GM12892 (cell line): ENCODE measurements around the gene EXOC7.

Experiments
- POLR2A ChIP-seq: IDR thresholded peaks from 2 replicates; pipeline ENCODE4 v1.6.1; 2011; ENCODE audit warnings: low read depth, low read length, control low read depth
- POLR2AphosphoS5 ChIP-seq: IDR thresholded peaks from 2 replicates; pipeline ENCODE4 v1.6.1; 2011; ENCODE audit warnings: low read depth, low read length, control low read depth

DNA sequence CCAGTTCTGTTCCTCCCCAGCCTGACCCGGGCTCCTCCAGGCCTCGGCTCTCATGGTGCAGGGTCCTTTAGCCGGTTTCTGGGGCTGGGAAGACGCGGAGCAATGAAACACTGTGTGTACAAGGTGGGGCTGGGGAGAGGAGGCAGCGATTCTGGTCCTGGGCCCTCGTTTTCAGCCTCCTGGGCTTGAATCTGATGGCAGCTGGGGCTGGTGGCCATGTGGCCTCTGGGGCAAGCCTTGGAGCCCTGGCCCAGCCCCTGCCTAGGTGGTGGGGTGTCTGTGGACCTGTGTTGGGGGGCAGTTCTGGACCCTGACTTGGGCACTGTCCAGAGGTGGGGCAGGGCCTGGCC is 33.4 kb upstream of the EXOC7 start:
- TF ChIP-seq POLR2A (no peak), POLR2AphosphoS5 (no peak)
